Loucy (cell line): ENCODE measurements around the gene CEP112.

Experiments
- EZH2phosphoT487 ChIP-seq: fragments of 200-600 bp; IDR thresholded peaks from 2 replicates; pipeline ENCODE4 v1.6.1; 2018; ENCODE audit warnings: antibody characterized with exemption, mild to moderate bottlenecking, moderate library complexity, borderline replicate concordance
- TF ChIP-seq, protein P1 (sequence below): fragments of 200-600 bp; sonication (generic); conservative IDR thresholded peaks from 2 replicates; pipeline ENCODE4 v1.5.1; 2014; ENCODE audit warnings: mild to moderate bottlenecking, antibody characterized with exemption, low read length

- TF ChIP-seq, protein P1, sequence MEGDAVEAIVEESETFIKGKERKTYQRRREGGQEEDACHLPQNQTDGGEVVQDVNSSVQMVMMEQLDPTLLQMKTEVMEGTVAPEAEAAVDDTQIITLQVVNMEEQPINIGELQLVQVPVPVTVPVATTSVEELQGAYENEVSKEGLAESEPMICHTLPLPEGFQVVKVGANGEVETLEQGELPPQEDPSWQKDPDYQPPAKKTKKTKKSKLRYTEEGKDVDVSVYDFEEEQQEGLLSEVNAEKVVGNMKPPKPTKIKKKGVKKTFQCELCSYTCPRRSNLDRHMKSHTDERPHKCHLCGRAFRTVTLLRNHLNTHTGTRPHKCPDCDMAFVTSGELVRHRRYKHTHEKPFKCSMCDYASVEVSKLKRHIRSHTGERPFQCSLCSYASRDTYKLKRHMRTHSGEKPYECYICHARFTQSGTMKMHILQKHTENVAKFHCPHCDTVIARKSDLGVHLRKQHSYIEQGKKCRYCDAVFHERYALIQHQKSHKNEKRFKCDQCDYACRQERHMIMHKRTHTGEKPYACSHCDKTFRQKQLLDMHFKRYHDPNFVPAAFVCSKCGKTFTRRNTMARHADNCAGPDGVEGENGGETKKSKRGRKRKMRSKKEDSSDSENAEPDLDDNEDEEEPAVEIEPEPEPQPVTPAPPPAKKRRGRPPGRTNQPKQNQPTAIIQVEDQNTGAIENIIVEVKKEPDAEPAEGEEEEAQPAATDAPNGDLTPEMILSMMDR = no peak
- no peak for TF ChIP-seq EZH2phosphoT487
Measured at GRCh38 chr17:66240630-66241029, 48.7 kb upstream of the CEP112 start.
